ENCODE results near the gene FBXO33. TPM values are rescaled to one million over a fixed set of nuclear protein-coding genes. Genes with fewer than 3 reads are reported as not detected.
A peak's percentile ranks its signal among the peaks of the same experiment; 100 is the strongest.

Gene FBXO33
- total RNA-seq, 1 donor from 2014 or later, result 9.4 TPM

DNA sequence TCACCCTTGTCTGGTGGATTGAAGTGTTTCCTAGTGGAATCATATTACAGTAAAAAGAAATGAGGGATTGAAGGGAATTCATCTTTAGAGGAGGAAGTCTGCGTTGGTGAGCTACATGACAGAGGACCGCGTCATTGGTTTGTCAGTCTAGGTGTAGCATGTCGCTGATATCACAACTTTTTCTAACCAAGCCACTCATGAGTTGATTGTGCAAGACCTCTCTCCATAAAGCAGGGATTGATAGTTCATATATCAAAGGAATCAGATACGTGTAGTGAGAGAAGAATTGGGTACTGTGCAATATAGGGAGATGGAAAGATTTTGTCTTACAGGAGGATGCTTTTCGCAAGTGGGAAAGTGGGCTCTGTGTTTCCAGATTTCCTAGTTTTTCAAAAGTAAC, 3.0 kb upstream of the FBXO33 start:
- H3K27ac ChIP-seq (ENCODE audit: low read depth, low read length), result no peak overlapping the region
- Mint-ChIP-seq H3K4me3 (ENCODE audit: unreplicated experiment) (no peak overlapping the region), H3K27me3 (ENCODE audit: low read depth, unreplicated experiment) (no peaks in the 10 kb centered on the region), H3K36me3 (ENCODE audit: low read depth, unreplicated experiment) (no peaks in the 10 kb centered on the region), H3K4me1 (ENCODE audit: low read depth, unreplicated experiment) (peaks cover 5% of the 10 kb centered on the region), H3K9me3 (ENCODE audit: unreplicated experiment) (no peaks in the 10 kb centered on the region), H3K27ac (ENCODE audit: unreplicated experiment) (no peak overlapping the region)
- no peak overlapping the region for H3K9ac ChIP-seq (ENCODE audit: low read length)
- peaks cover 15% of the 10 kb centered on the region for H3K79me2 ChIP-seq (ENCODE audit: insufficient read depth, low read length)
- no peaks in the 10 kb centered on the region for H3K36me3 ChIP-seq (ENCODE audit: insufficient read depth, low read length)
- H3K4me1 ChIP-seq (ENCODE audit: insufficient read depth, low read length), result peaks cover 10% of the 10 kb centered on the region
- no peak overlapping the region for H3K4me3 ChIP-seq (ENCODE audit: insufficient read depth, low read depth, low read length)
- no peak overlapping the region for H2AFZ ChIP-seq (ENCODE audit: low read depth, low read length)
- H3K9me3 ChIP-seq (ENCODE audit: insufficient read depth, low read depth, low read length), result no peaks in the 10 kb centered on the region
- TF ChIP-seq EZH2 (IDR thresholded peaks at IDR 0.05; ENCODE audit: insufficient read depth, low read length), result no peak
- TF ChIP-seq, protein P1, sequence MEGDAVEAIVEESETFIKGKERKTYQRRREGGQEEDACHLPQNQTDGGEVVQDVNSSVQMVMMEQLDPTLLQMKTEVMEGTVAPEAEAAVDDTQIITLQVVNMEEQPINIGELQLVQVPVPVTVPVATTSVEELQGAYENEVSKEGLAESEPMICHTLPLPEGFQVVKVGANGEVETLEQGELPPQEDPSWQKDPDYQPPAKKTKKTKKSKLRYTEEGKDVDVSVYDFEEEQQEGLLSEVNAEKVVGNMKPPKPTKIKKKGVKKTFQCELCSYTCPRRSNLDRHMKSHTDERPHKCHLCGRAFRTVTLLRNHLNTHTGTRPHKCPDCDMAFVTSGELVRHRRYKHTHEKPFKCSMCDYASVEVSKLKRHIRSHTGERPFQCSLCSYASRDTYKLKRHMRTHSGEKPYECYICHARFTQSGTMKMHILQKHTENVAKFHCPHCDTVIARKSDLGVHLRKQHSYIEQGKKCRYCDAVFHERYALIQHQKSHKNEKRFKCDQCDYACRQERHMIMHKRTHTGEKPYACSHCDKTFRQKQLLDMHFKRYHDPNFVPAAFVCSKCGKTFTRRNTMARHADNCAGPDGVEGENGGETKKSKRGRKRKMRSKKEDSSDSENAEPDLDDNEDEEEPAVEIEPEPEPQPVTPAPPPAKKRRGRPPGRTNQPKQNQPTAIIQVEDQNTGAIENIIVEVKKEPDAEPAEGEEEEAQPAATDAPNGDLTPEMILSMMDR (IDR thresholded peaks at IDR 0.05; ENCODE audit: insufficient read depth, low read depth, low read length), result no peak
- no peak for FAIRE-seq
- no peaks in the 10 kb centered on the region for H3K27me3 ChIP-seq (ENCODE audit: insufficient read depth, low read length)
- H4K20me1 ChIP-seq (ENCODE audit: insufficient read depth, low read length), result peaks cover 10% of the 10 kb centered on the region
- no peak overlapping the region for H3K4me2 ChIP-seq (ENCODE audit: low read length)
- DNase-seq (ENCODE audit: low read depth), result no peak

DNA sequence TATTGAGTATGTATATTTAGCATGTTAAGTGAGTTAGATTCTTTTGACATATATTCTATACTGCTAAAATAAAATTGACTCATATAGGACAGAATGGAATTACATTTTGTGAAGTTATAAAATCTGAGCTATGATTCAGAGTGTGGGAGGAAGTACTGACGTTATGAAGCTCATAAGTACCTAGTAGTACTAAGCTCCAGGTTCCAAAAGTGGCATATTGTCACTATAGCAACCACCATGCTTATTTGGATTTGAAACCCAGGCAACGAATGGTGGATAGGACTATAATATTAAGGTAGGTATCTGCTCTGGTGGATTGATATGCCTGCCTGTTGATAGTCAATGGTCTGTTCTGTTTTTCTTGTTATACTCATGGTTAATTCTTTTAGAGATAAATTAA, 2.2 kb upstream of the FBXO33 start:
- H3K36me3 ChIP-seq (ENCODE audit: insufficient read depth, low read length), result no peaks in the 10 kb centered on the region
- H3K4me2 ChIP-seq (ENCODE audit: low read length), result no peak overlapping the region
- no peak overlapping the region for H3K27ac ChIP-seq (ENCODE audit: low read depth, low read length)
- no peak for FAIRE-seq
- Mint-ChIP-seq H3K9me3 (ENCODE audit: unreplicated experiment) (no peaks in the 10 kb centered on the region), H3K27ac (ENCODE audit: unreplicated experiment) (no peak overlapping the region), H3K4me3 (ENCODE audit: unreplicated experiment) (no peak overlapping the region), H3K36me3 (ENCODE audit: low read depth, unreplicated experiment) (no peaks in the 10 kb centered on the region), H3K27me3 (ENCODE audit: low read depth, unreplicated experiment) (no peaks in the 10 kb centered on the region), H3K4me1 (ENCODE audit: low read depth, unreplicated experiment) (peaks cover 12% of the 10 kb centered on the region)
- H3K79me2 ChIP-seq (ENCODE audit: insufficient read depth, low read length), result peaks cover 23% of the 10 kb centered on the region
- no peaks in the 10 kb centered on the region for H3K27me3 ChIP-seq (ENCODE audit: insufficient read depth, low read length)
- peaks cover 10% of the 10 kb centered on the region for H3K4me1 ChIP-seq (ENCODE audit: insufficient read depth, low read length)
- H3K4me3 ChIP-seq (ENCODE audit: insufficient read depth, low read depth, low read length), result no peak overlapping the region
- H2AFZ ChIP-seq (ENCODE audit: low read depth, low read length), result no peak overlapping the region
- DNase-seq (ENCODE audit: low read depth), result no peak
- H3K9me3 ChIP-seq (ENCODE audit: insufficient read depth, low read depth, low read length), result no peaks in the 10 kb centered on the region
- H4K20me1 ChIP-seq (ENCODE audit: insufficient read depth, low read length), result peaks cover 17% of the 10 kb centered on the region
- no peak for TF ChIP-seq EZH2 (IDR thresholded peaks at IDR 0.05; ENCODE audit: insufficient read depth, low read length)
- TF ChIP-seq, protein P1 (IDR thresholded peaks at IDR 0.05; ENCODE audit: insufficient read depth, low read depth, low read length), result no peak
- no peak overlapping the region for H3K9ac ChIP-seq (ENCODE audit: low read length)

DNA sequence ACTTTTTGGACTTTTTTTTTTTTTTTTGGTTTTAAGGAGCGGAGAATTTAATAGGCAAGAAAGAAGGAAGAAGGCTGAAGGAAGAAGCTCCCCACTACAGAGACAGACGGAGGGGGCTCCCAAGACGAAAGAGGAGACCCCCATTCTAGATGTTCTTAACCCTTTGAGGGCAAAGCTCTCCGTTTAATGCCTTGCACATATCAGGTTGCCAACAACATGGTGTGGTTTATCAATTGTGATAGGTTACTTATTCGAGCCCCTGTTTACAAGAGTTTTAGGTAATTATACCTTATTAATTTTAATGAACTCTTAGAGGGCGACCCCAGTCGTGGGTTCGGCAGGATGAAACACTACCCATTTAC, 1.2 kb upstream of the FBXO33 start:
- H3K9me3 ChIP-seq (ENCODE audit: insufficient read depth, low read depth, low read length), result no peaks in the 10 kb centered on the region
- peak overlapping the region; percentile 38 for H2AFZ ChIP-seq (ENCODE audit: low read depth, low read length)
- H3K27ac Mint-ChIP-seq (ENCODE audit: unreplicated experiment), result peak overlapping the region; percentile 92
- H4K20me1 ChIP-seq (ENCODE audit: insufficient read depth, low read length), result peaks cover 24% of the 10 kb centered on the region
- H3K4me2 ChIP-seq (ENCODE audit: low read length), result peak overlapping the region; percentile 93
- H3K36me3 Mint-ChIP-seq (ENCODE audit: low read depth, unreplicated experiment), result no peaks in the 10 kb centered on the region
- FAIRE-seq (no peak), DNase-seq (ENCODE audit: low read depth) (no peak)
- H3K27me3 Mint-ChIP-seq (ENCODE audit: low read depth, unreplicated experiment), result no peaks in the 10 kb centered on the region
- TF ChIP-seq, protein P1 (IDR thresholded peaks at IDR 0.05; ENCODE audit: insufficient read depth, low read depth, low read length), result no peak
- no peak for TF ChIP-seq EZH2 (IDR thresholded peaks at IDR 0.05; ENCODE audit: insufficient read depth, low read length)
- peak overlapping the region; percentile 83 for H3K4me3 ChIP-seq (ENCODE audit: insufficient read depth, low read depth, low read length)
- H3K4me3 Mint-ChIP-seq (ENCODE audit: unreplicated experiment), result peak overlapping the region; percentile 90
- no peaks in the 10 kb centered on the region for H3K9me3 Mint-ChIP-seq (ENCODE audit: unreplicated experiment)
- no peaks in the 10 kb centered on the region for H3K36me3 ChIP-seq (ENCODE audit: insufficient read depth, low read length)
- H3K27ac ChIP-seq (ENCODE audit: low read depth, low read length), result peak overlapping the region; percentile 86
- H3K27me3 ChIP-seq (ENCODE audit: insufficient read depth, low read length), result no peaks in the 10 kb centered on the region
- H3K79me2 ChIP-seq (ENCODE audit: insufficient read depth, low read length), result peaks cover 33% of the 10 kb centered on the region
- peaks cover 10% of the 10 kb centered on the region for H3K4me1 ChIP-seq (ENCODE audit: insufficient read depth, low read length)
- peaks cover 14% of the 10 kb centered on the region for H3K4me1 Mint-ChIP-seq (ENCODE audit: low read depth, unreplicated experiment)
- H3K9ac ChIP-seq (ENCODE audit: low read length), result peak overlapping the region; percentile 88

All from astrocyte (in vitro differentiated cells and primary cell).